SK-N-SH (cell line): ENCODE measurements around the gene CUL9. TPM values are rescaled to one million over a fixed set of nuclear protein-coding genes. Genes with fewer than 3 reads are reported as not detected.

Source experiments
- CTCF ChIA-PET: fragments of 300-600, 350-600 bp; formaldehyde crosslinking; extraction: SDS; loops from one replicate; lab custom pipeline; 2021; lab: Yijun Ruan, JAX
- POLR2A ChIA-PET: fragments of 350-600 bp; sonication (Branson Sonifier 250); formaldehyde crosslinking; extraction: SDS; loops from one replicate; lab custom pipeline; 2020; ENCODE audit warnings: antibody characterized with exemption, inconsistent platforms; lab: Yijun Ruan, JAX
- DNase-seq: peaks from one replicate; pipeline ENCODE4 v3.0.0; 2012
- H2AFZ ChIP-seq: fragments of 200-600 bp; sonication (generic); 2 replicates; pipeline ENCODE4 v1.8.1; 2016; ENCODE audit warnings: antibody characterized with exemption, mild to moderate bottlenecking, low read depth
- H3F3A ChIP-seq: fragments of 200-600 bp; sonication (generic); replicated peaks from 2 replicates; pipeline ENCODE3; 2016; ENCODE audit warnings: antibody characterized with exemption, mild to moderate bottlenecking; ENCODE audit not compliant: insufficient read depth
- H3K27ac ChIP-seq, 2 experiments: fragments of 200-500 bp in 1 of 2; fragments of 200-600 bp in 1 of 2; sonication (Bioruptor generic) in 1 of 2; sonication (generic), shearing (Covaris generic) in 1 of 2; 2 replicates each; pipeline versions ENCODE4 v1.5.1 to v1.6.1; 2014 to 2016; ENCODE audit warnings: low read depth in 2 of 2, inconsistent platforms in 1 of 2, low read length in 1 of 2, mild to moderate bottlenecking in 1 of 2, mixed read lengths in 1 of 2
- H3K27me3 ChIP-seq: fragments of 200-600 bp; sonication (generic), shearing (Covaris generic); 2 replicates; pipeline ENCODE4 v1.6.1; 2016; ENCODE audit warnings: mixed run types; ENCODE audit not compliant: insufficient read depth
- H3K36me3 ChIP-seq, 2 experiments: fragments of 200-500 bp in 1 of 2; fragments of 200-600 bp in 1 of 2; sonication (Bioruptor generic) in 1 of 2; sonication (generic) in 1 of 2; replicated peaks in 1 of 2; 2 replicates each; pipeline versions ENCODE3 to v1.5.1; 2014 to 2016; ENCODE audit warnings: low read length in 1 of 2, mild to moderate bottlenecking in 1 of 2; ENCODE audit not compliant: insufficient read depth in 2 of 2, control insufficient read depth in 1 of 2
- H3K4me1 ChIP-seq, 2 experiments: fragments of 200-500 bp in 1 of 2; fragments of 200-600 bp in 1 of 2; sonication (Bioruptor generic) in 1 of 2; sonication (generic), shearing (Covaris generic) in 1 of 2; 2 replicates each; pipeline versions ENCODE4 v1.5.1 to v1.6.1; 2014 to 2016; ENCODE audit warnings: low read depth in 1 of 2, low read length in 1 of 2, mixed run types in 1 of 2; ENCODE audit not compliant: insufficient read depth in 2 of 2, control insufficient read depth in 1 of 2
- H3K4me2 ChIP-seq: fragments of 200-600 bp; sonication (generic), shearing (Covaris generic); 2 replicates; pipeline ENCODE4 v1.6.1; 2017; ENCODE audit warnings: mixed run types
- H3K4me3 ChIP-seq, 2 experiments: fragments of 200-500 bp in 1 of 2; fragments of 200-600 bp in 1 of 2; sonication (Bioruptor generic) in 1 of 2; sonication (generic), shearing (Covaris generic) in 1 of 2; 2 replicates each; pipeline versions ENCODE4 v1.5.1 to v1.8.1; 2014 to 2016; ENCODE audit warnings: low read depth in 2 of 2, inconsistent platforms in 1 of 2, low read length in 1 of 2, mild to moderate bottlenecking in 1 of 2, mixed read lengths in 1 of 2, moderate library complexity in 1 of 2
- H3K79me2 ChIP-seq: fragments of 200-600 bp; sonication (generic); 2 replicates; pipeline ENCODE4 v1.8.1; 2017; ENCODE audit warnings: mild to moderate bottlenecking; ENCODE audit not compliant: insufficient read depth
- H3K9ac ChIP-seq: fragments of 200-600 bp; sonication (generic); 2 replicates; pipeline ENCODE4 v1.6.1; 2017; ENCODE audit warnings: mixed run types
- H3K9me2 ChIP-seq: fragments of 200-600 bp; sonication (generic); 2 replicates; pipeline ENCODE4 v1.6.1; 2017; ENCODE audit warnings: mixed run types
- H3K9me3 ChIP-seq: fragments of 200-600 bp; sonication (generic); 2 replicates; pipeline ENCODE4 v1.6.1; 2017; ENCODE audit warnings: mixed run types, mild to moderate bottlenecking, moderate library complexity
- H4K20me1 ChIP-seq: fragments of 200-600 bp; sonication (generic); 2 replicates; pipeline ENCODE4 v1.6.1; 2017; ENCODE audit warnings: mild to moderate bottlenecking, mixed run types; ENCODE audit not compliant: insufficient read depth
- CHD2 ChIP-seq: fragments of 150-350 bp; IDR thresholded peaks from 2 replicates; pipeline ENCODE4 v1.6.1; 2018; ENCODE audit warnings: low read length; ENCODE audit not compliant: partially characterized antibody
- EP300 ChIP-seq, 2 experiments: IDR thresholded peaks; 2 replicates each; pipeline versions ENCODE4 v1.4.0 to v1.6.1; 2012; ENCODE audit warnings: borderline replicate concordance in 1 of 2, low read depth in 1 of 2, low read length in 1 of 2
- EZH2phosphoT487 ChIP-seq: fragments of 200-600 bp; sonication (generic); IDR thresholded peaks from 2 replicates; pipeline ENCODE4 v1.6.1; 2017; ENCODE audit warnings: low read depth, mixed run types, mild to moderate bottlenecking, antibody characterized with exemption, moderate library complexity, borderline replicate concordance
- FOXM1 ChIP-seq: IDR thresholded peaks from 2 replicates; pipeline ENCODE4 v1.4.0; 2012; ENCODE audit warnings: low read depth, mild to moderate bottlenecking
- NFIC ChIP-seq: IDR thresholded peaks from 2 replicates; pipeline ENCODE4 v1.4.0; 2012; ENCODE audit warnings: borderline replicate concordance
- RAD21 ChIP-seq: IDR thresholded peaks from 2 replicates; pipeline ENCODE4 v1.6.1; 2012; ENCODE audit warnings: mild to moderate bottlenecking, low read length
- TAF1 ChIP-seq: IDR thresholded peaks from 2 replicates; pipeline ENCODE4 v1.6.1; 2012; ENCODE audit warnings: low read depth, mild to moderate bottlenecking, low read length, moderate library complexity, borderline replicate concordance
- TCF12 ChIP-seq: IDR thresholded peaks from 2 replicates; pipeline ENCODE4 v1.4.0; 2012
- TEAD4 ChIP-seq: IDR thresholded peaks from 2 replicates; pipeline ENCODE4 v1.4.0; 2012; ENCODE audit warnings: mild to moderate bottlenecking, borderline replicate concordance; ENCODE audit not compliant: insufficient read depth
- YY1 ChIP-seq: IDR thresholded peaks from 2 replicates; pipeline ENCODE4 v1.4.0; 2012; ENCODE audit warnings: low read depth, mild to moderate bottlenecking
- WGBS: methylation state at CpG from one replicate; pipeline ENCODE4 v1.1.6; 2017; ENCODE audit warnings: low lambda C conversion rate; 5-methylcytosine and 5-hydroxymethylcytosine counted together
- polyA plus RNA-seq, 3 experiments: library from polyadenylated mRNA; depleted of rRNA; stranded (reverse); fragments of >200 nt; gene quantifications; 2 replicates each; pipeline ENCODE4 v1.2.3, GENCODE V29; 2012
- TF ChIP-seq, protein P1 (sequence below): fragments of 200-600 bp; sonication (generic); IDR thresholded peaks from 2 replicates; pipeline ENCODE4 v1.6.1; 2017; ENCODE audit warnings: antibody characterized with exemption, mild to moderate bottlenecking, moderate library complexity
- TF ChIP-seq, protein P2 (sequence below): IDR thresholded peaks from 2 replicates; pipeline ENCODE4 v1.4.0; 2012; ENCODE audit warnings: low read depth
- TF ChIP-seq, protein P3 (sequence below): IDR thresholded peaks from 2 replicates; pipeline ENCODE4; 2012
- TF ChIP-seq, protein P4 (sequence below): IDR thresholded peaks from 2 replicates; pipeline ENCODE4 v1.4.0; 2012; ENCODE audit warnings: low read depth, borderline replicate concordance

Gene CUL9
- polyA plus RNA-seq, 1 of the 3 experiments (the other 2 are of a cell fraction): 37.7 TPM

DNA sequence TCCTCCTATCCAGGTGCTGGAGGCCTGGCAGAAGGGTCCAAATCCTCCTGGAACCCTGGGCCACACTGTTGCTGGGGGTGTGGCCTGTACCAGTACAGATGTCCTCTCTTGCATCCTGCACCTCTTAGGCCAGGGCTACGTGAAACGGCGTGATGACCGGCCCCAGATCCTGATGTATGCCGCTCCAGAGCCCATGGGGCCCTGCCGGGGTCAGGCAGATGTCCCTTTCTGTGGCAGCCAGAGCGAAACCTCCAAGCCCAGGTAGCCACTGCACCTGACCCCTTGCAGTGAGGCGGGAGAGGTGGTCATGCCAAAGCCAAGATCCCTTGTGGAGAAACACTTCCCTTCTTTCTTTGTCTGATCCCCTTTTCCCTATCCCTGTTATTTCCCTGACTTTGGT is 33.1 kb downstream of the CUL9 start:
- H2AFZ ChIP-seq: no peak overlapping the region
- H3K4me1 ChIP-seq: no peaks in the 10 kb centered on the region
- H3K36me3 ChIP-seq: peaks cover 12 to 39% of the 10 kb centered on the region in 2 experiments
- H3K4me2 ChIP-seq: no peak overlapping the region
- TF ChIP-seq EZH2phosphoT487 (no peak), CHD2 (no peak), NFIC (no peak), RAD21 (no peak), TCF12 (no peak), YY1 (no peak)
- TF ChIP-seq, protein P1, sequence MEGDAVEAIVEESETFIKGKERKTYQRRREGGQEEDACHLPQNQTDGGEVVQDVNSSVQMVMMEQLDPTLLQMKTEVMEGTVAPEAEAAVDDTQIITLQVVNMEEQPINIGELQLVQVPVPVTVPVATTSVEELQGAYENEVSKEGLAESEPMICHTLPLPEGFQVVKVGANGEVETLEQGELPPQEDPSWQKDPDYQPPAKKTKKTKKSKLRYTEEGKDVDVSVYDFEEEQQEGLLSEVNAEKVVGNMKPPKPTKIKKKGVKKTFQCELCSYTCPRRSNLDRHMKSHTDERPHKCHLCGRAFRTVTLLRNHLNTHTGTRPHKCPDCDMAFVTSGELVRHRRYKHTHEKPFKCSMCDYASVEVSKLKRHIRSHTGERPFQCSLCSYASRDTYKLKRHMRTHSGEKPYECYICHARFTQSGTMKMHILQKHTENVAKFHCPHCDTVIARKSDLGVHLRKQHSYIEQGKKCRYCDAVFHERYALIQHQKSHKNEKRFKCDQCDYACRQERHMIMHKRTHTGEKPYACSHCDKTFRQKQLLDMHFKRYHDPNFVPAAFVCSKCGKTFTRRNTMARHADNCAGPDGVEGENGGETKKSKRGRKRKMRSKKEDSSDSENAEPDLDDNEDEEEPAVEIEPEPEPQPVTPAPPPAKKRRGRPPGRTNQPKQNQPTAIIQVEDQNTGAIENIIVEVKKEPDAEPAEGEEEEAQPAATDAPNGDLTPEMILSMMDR: no peak
- TF ChIP-seq, protein P2, sequence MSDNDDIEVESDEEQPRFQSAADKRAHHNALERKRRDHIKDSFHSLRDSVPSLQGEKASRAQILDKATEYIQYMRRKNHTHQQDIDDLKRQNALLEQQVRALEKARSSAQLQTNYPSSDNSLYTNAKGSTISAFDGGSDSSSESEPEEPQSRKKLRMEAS: no peak
- H3F3A ChIP-seq: peaks cover 2% of the 10 kb centered on the region
- no peaks in the 10 kb centered on the region for H3K79me2 ChIP-seq
- H3K4me3 ChIP-seq: no peak overlapping the region
- H3K9me3 ChIP-seq: no peaks in the 10 kb centered on the region
- POLR2A ChIA-PET: interaction anchor here (0.6 kb wide), 1 partner anchor 31 kb away, joined by 3 read pairs; no protein-coding TSS in a partner anchor
- no peaks in the 10 kb centered on the region for H3K9me2 ChIP-seq
- 100% methylated on average over 3 of the region's 8 CpGs for WGBS
- CTCF ChIA-PET: no interaction called here
- no peak overlapping the region for H3K27ac ChIP-seq
- H3K27me3 ChIP-seq: no peaks in the 10 kb centered on the region
- no peak overlapping the region for H3K9ac ChIP-seq
- no peaks in the 10 kb centered on the region for H4K20me1 ChIP-seq
- no peak for DNase-seq

DNA sequence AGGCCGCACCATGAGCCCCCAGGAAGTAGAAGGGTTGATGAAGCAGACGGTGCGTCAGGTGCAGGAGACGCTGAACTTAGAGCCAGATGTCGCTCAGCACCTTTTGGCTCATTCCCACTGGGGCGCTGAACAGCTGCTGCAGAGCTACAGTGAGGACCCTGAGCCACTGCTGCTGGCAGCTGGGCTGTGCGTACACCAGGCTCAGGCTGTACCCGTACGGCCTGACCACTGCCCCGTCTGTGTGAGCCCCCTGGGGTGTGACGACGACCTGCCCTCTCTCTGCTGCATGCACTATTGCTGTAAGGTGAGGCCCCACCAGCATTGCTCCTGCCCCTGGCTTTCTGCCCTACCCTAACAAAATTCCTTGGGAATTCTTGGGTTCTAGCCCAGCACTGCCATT is 34.2 kb downstream of the CUL9 start:
- H3K9me2 ChIP-seq: no peaks in the 10 kb centered on the region
- no peak overlapping the region for H2AFZ ChIP-seq
- H3K4me3 ChIP-seq: no peak overlapping the region
- peaks cover 2% of the 10 kb centered on the region for H3F3A ChIP-seq
- no peaks in the 10 kb centered on the region for H3K27me3 ChIP-seq
- CTCF ChIA-PET: interaction anchor here (1.3 kb wide), 1 partner anchor 13 kb away, joined by 9 read pairs; the partner anchor contains the start of gene DNPH1
- H4K20me1 ChIP-seq: no peaks in the 10 kb centered on the region
- H3K27ac ChIP-seq: no peak overlapping the region
- H3K9ac ChIP-seq: no peak overlapping the region
- 93% methylated on average over 3 of the region's 12 CpGs for WGBS
- TF ChIP-seq TCF12 (no peak), EP300 (IDR thresholded peaks at IDR 0.05; ENCODE audit: borderline replicate concordance in 1 of 2, low read depth in 1 of 2, low read length in 1 of 2) (no peak)
- TF ChIP-seq, all 33 proteins: peak for 0
- peaks cover 10 to 48% of the 10 kb centered on the region in 2 experiments for H3K36me3 ChIP-seq
- H3K4me1 ChIP-seq: peaks cover 0 to under 1% of the 10 kb centered on the region in 2 experiments; a peak in 1 of 4 replicates
- H3K79me2 ChIP-seq: no peaks in the 10 kb centered on the region
- POLR2A ChIA-PET: no interaction called here
- H3K4me2 ChIP-seq: no peak overlapping the region
- H3K9me3 ChIP-seq: no peaks in the 10 kb centered on the region
- no peak for DNase-seq

DNA sequence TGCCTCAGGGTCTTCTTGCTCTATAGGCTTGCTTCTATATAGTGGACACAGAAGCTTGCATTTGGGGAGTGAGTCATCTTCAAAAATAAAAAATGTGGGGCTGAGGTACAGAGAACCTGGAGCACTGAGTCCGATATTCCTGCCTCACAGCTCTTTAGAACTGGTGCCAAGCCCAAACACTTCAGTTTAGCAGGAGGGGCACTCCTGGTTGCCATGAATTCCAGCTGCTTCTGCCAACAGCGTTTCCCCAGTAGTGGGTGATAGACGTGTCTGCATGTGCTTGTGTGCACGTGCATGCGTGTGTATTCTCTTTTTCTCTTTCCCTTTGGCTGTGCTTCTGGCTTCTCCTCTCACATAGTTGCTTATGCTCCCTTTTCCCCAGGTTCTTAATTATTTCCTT is 35.4 kb downstream of the CUL9 start:
- CTCF ChIA-PET: interaction anchor here (2.0 kb wide), 1 partner anchor 12 kb away, joined by 11 read pairs; the partner anchor contains the start of gene DNPH1
- Histone ChIP-seq H3K9me3 (no peaks in the 10 kb centered on the region), H3F3A (peaks cover 2% of the 10 kb centered on the region), H4K20me1 (no peaks in the 10 kb centered on the region), H3K79me2 (no peaks in the 10 kb centered on the region), H3K4me2 (no peak overlapping the region), H3K36me3 (peaks cover 7 to 49% of the 10 kb centered on the region in 2 experiments), H3K4me1 (peaks cover 0 to 5% of the 10 kb centered on the region in 2 experiments; a peak in 1 of 4 replicates), H3K27me3 (no peaks in the 10 kb centered on the region), H3K9me2 (no peaks in the 10 kb centered on the region), H3K4me3 (no peak overlapping the region), H3K27ac (no peak overlapping the region), H3K9ac (no peak overlapping the region), H2AFZ (no peak overlapping the region)
- POLR2A ChIA-PET: no interaction called here
- no peak for DNase-seq
- TF ChIP-seq TEAD4 (no peak), TAF1 (no peak), FOXM1 (no peak)
- TF ChIP-seq, protein P3, sequence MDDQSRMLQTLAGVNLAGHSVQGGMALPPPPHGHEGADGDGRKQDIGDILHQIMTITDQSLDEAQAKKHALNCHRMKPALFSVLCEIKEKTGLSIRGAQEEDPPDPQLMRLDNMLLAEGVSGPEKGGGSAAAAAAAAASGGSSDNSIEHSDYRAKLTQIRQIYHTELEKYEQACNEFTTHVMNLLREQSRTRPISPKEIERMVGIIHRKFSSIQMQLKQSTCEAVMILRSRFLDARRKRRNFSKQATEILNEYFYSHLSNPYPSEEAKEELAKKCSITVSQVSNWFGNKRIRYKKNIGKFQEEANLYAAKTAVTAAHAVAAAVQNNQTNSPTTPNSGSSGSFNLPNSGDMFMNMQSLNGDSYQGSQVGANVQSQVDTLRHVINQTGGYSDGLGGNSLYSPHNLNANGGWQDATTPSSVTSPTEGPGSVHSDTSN: no peak
- TF ChIP-seq, protein P4, sequence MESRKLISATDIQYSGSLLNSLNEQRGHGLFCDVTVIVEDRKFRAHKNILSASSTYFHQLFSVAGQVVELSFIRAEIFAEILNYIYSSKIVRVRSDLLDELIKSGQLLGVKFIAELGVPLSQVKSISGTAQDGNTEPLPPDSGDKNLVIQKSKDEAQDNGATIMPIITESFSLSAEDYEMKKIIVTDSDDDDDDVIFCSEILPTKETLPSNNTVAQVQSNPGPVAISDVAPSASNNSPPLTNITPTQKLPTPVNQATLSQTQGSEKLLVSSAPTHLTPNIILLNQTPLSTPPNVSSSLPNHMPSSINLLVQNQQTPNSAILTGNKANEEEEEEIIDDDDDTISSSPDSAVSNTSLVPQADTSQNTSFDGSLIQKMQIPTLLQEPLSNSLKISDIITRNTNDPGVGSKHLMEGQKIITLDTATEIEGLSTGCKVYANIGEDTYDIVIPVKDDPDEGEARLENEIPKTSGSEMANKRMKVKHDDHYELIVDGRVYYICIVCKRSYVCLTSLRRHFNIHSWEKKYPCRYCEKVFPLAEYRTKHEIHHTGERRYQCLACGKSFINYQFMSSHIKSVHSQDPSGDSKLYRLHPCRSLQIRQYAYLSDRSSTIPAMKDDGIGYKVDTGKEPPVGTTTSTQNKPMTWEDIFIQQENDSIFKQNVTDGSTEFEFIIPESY: no peak
- WGBS: 99% methylated on average over 5 of the region's 5 CpGs
